ENCODE data around the gene KLHDC7A.

DNA sequence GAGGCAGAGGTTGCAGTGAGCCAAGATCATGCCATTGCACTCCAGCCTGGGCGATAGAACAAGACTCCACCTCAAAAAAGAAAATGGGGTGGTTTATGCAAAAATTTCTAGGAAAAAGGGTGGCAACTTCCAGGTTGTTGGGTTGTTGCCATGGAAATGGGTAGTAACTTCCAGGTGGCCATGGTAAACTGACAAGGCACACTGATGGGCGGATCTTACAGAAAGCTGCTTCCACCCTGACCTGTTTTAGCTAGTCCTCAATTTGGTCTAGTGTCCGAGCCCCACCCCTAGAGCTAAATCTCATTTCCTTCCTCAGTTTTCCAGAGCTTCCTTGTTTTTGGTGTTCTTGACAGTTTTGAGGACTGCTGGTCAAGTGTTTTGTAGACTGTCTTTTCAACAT lies 13.6 kb downstream of the KLHDC7A start:
- TF ChIP-seq, protein P1, sequence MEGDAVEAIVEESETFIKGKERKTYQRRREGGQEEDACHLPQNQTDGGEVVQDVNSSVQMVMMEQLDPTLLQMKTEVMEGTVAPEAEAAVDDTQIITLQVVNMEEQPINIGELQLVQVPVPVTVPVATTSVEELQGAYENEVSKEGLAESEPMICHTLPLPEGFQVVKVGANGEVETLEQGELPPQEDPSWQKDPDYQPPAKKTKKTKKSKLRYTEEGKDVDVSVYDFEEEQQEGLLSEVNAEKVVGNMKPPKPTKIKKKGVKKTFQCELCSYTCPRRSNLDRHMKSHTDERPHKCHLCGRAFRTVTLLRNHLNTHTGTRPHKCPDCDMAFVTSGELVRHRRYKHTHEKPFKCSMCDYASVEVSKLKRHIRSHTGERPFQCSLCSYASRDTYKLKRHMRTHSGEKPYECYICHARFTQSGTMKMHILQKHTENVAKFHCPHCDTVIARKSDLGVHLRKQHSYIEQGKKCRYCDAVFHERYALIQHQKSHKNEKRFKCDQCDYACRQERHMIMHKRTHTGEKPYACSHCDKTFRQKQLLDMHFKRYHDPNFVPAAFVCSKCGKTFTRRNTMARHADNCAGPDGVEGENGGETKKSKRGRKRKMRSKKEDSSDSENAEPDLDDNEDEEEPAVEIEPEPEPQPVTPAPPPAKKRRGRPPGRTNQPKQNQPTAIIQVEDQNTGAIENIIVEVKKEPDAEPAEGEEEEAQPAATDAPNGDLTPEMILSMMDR (conservative IDR thresholded peaks at IDR 0.05) = no peak
- no peak for TF ChIP-seq EZH2 (IDR thresholded peaks at IDR 0.05; ENCODE audit: low read depth)

Measured in PC-9 (cell line).